ENCODE data around the gene PANK4. TPM values are rescaled to one million over a fixed set of nuclear protein-coding genes. Genes with fewer than 3 reads are reported as not detected.

The PANK4 gene
- total RNA-seq, 1 experiment from 2014 or later: 20.5 TPM

GRCh38 chr1:2503554-2504224, 22.7 kb downstream of the PANK4 start:
- Histone ChIP-seq H2AFZ (no peak overlapping the region), H3K9me2 (ENCODE audit: insufficient read depth) (no peaks in the 10 kb centered on the region), H3K4me1 (replicated peaks; ENCODE audit: insufficient read depth) (peaks cover 9% of the 10 kb centered on the region; the same call in 1 of the 2 replicates), H3K4me2 (no peak overlapping the region), H3K27me3 (ENCODE audit: insufficient read depth, low read depth) (no peaks in the 10 kb centered on the region), H3K4me3 (no peak overlapping the region), H3K27ac (no peak overlapping the region), H3K9me3 (ENCODE audit: insufficient read depth, low read depth) (no peaks in the 10 kb centered on the region), H4K20me1 (ENCODE audit: insufficient read depth) (peaks cover 5% of the 10 kb centered on the region; the same call in 1 of the 2 replicates), H3K36me3 (ENCODE audit: low read depth) (no peaks in the 10 kb centered on the region), H3F3A (ENCODE audit: insufficient read depth, low read depth) (no peaks in the 10 kb centered on the region), H3K79me2 (ENCODE audit: low read depth) (no peaks in the 10 kb centered on the region)
- intact Hi-C loops (cut with micrococcal nuclease; ENCODE audit: unreplicated experiment): no loop called here
- TF ChIP-seq, protein P1, sequence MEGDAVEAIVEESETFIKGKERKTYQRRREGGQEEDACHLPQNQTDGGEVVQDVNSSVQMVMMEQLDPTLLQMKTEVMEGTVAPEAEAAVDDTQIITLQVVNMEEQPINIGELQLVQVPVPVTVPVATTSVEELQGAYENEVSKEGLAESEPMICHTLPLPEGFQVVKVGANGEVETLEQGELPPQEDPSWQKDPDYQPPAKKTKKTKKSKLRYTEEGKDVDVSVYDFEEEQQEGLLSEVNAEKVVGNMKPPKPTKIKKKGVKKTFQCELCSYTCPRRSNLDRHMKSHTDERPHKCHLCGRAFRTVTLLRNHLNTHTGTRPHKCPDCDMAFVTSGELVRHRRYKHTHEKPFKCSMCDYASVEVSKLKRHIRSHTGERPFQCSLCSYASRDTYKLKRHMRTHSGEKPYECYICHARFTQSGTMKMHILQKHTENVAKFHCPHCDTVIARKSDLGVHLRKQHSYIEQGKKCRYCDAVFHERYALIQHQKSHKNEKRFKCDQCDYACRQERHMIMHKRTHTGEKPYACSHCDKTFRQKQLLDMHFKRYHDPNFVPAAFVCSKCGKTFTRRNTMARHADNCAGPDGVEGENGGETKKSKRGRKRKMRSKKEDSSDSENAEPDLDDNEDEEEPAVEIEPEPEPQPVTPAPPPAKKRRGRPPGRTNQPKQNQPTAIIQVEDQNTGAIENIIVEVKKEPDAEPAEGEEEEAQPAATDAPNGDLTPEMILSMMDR (conservative IDR thresholded peaks at IDR 0.05): no peak
- no peak for TF ChIP-seq EZH2 (IDR thresholded peaks at IDR 0.05; ENCODE audit: low read depth)
- ChIA-PET CTCF (no interaction called here), POLR2A (ENCODE audit: unreplicated experiment) (no interaction called here)
- BruUV-seq (replicated peaks): no TSS peak
- DNase-seq: no peak

- no peaks in the 10 kb centered on the region for H3F3A ChIP-seq (ENCODE audit: insufficient read depth, low read depth)
- H3K9me2 ChIP-seq (ENCODE audit: insufficient read depth): no peaks in the 10 kb centered on the region
- no peak overlapping the region for H3K4me3 ChIP-seq
- H2AFZ ChIP-seq: no peak overlapping the region
- H3K9me3 ChIP-seq (ENCODE audit: insufficient read depth, low read depth): no peaks in the 10 kb centered on the region
- POLR2A ChIA-PET (ENCODE audit: unreplicated experiment): no interaction called here
- TF ChIP-seq, protein P1 (conservative IDR thresholded peaks at IDR 0.05): no peak
- no peak for TF ChIP-seq EZH2 (IDR thresholded peaks at IDR 0.05; ENCODE audit: low read depth)
- H3K27me3 ChIP-seq (ENCODE audit: insufficient read depth, low read depth): no peaks in the 10 kb centered on the region
- H3K36me3 ChIP-seq (ENCODE audit: low read depth): no peaks in the 10 kb centered on the region
- CTCF ChIA-PET: no interaction called here
- peaks cover 9% of the 10 kb centered on the region; the same call in 1 of the 2 replicates for H3K4me1 ChIP-seq (replicated peaks; ENCODE audit: insufficient read depth)
- BruUV-seq (replicated peaks): no TSS peak
- peaks cover 4% of the 10 kb centered on the region; the same call in 1 of the 2 replicates for H4K20me1 ChIP-seq (ENCODE audit: insufficient read depth)
- H3K79me2 ChIP-seq (ENCODE audit: low read depth): no peaks in the 10 kb centered on the region
- DNase-seq: no peak
- intact Hi-C loops (cut with micrococcal nuclease; ENCODE audit: unreplicated experiment): no loop called here
- H3K4me2 ChIP-seq: no peak overlapping the region
- no peak overlapping the region for H3K27ac ChIP-seq
These were observed 23.5 kb downstream of the PANK4 start for GRCh38 chr1:2502661-2503553.

DNA sequence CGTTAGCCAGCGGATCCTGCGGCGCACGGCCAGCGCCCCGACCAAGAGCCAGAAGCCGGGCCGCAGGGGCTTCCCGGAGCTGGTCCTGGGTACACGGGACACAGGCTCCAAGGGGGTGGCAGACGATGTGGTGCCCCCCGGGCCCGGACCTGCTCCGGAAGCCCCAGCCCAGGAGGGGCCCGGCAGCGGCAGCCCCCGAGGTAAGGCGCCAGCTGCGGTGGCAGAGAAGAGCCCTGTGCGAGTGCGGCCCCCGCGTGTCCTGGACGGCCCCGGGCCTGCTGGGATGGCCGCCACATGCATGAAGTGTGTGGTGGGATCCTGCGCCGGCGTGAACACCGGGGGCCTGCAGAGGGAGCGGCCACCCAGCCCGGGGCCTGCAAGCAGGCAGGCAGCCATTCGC, 24.2 kb downstream of the PANK4 start:
- BruUV-seq (replicated peaks): no TSS peak
- Histone ChIP-seq H3K9me3 (ENCODE audit: insufficient read depth, low read depth) (no peaks in the 10 kb centered on the region), H3K4me3 (no peak overlapping the region), H2AFZ (no peak overlapping the region), H3K27ac (no peak overlapping the region), H3K27me3 (ENCODE audit: insufficient read depth, low read depth) (no peaks in the 10 kb centered on the region), H3K9me2 (ENCODE audit: insufficient read depth) (no peaks in the 10 kb centered on the region), H4K20me1 (ENCODE audit: insufficient read depth) (no peaks in the 10 kb centered on the region), H3K4me1 (replicated peaks; ENCODE audit: insufficient read depth) (peaks cover 9% of the 10 kb centered on the region; the same call in 1 of the 2 replicates), H3F3A (ENCODE audit: insufficient read depth, low read depth) (no peaks in the 10 kb centered on the region), H3K4me2 (no peak overlapping the region), H3K36me3 (ENCODE audit: low read depth) (no peaks in the 10 kb centered on the region), H3K79me2 (ENCODE audit: low read depth) (no peaks in the 10 kb centered on the region)
- POLR2A ChIA-PET (ENCODE audit: unreplicated experiment): no interaction called here
- CTCF ChIA-PET: no interaction called here
- intact Hi-C loops (cut with micrococcal nuclease; ENCODE audit: unreplicated experiment): no loop called here
- no peak for DNase-seq
- TF ChIP-seq, protein P1 (conservative IDR thresholded peaks at IDR 0.05): no peak
- TF ChIP-seq EZH2 (IDR thresholded peaks at IDR 0.05; ENCODE audit: low read depth): no peak
